HAP-1 (cell line): Measurements from ENCODE around the gene SMPD2.

Source experiments
- DNase-seq, 2 experiments: peaks; one replicate each; pipeline ENCODE4 v3.0.0-alpha.2; 2016 to 2020; ENCODE audit warnings: low spot score in 2 of 2
- H3K27me3 ChIP-seq: fragments of 250-450 bp; sonication (Bioruptor Pico); 2 replicates; pipeline ENCODE4 v1.5.1; 2020; ENCODE audit warnings: low read depth, mild to moderate bottlenecking, moderate library complexity
- H3K36me3 ChIP-seq: fragments of 250-450 bp; sonication (Bioruptor Pico); replicated peaks from 2 replicates; pipeline ENCODE4 v1.5.1; 2020; ENCODE audit warnings: mild to moderate bottlenecking
- H3K4me1 ChIP-seq: fragments of 250-450 bp; sonication (Bioruptor Pico); 2 replicates; pipeline ENCODE4 v1.5.1; 2020; ENCODE audit warnings: mild to moderate bottlenecking
- H3K4me3 ChIP-seq: fragments of 250-450 bp; sonication (Bioruptor Pico); 2 replicates; pipeline ENCODE4 v1.5.1; 2020; ENCODE audit warnings: mild to moderate bottlenecking, moderate library complexity
- H3K9me3 ChIP-seq: fragments of 250-450 bp; sonication (Bioruptor Pico); 2 replicates; pipeline ENCODE4 v1.5.1; 2020; ENCODE audit warnings: mild to moderate bottlenecking, moderate library complexity
- in situ Hi-C: fragments of 300-500 bp; cut with MboI; formaldehyde crosslinking; loops from 3 replicates; pipeline ENCODE4 v1.14.3; 2020; ENCODE audit warnings: low sequenced_read_pairs, inconsistent platforms, mixed read lengths

The SMPD2 gene

DNA sequence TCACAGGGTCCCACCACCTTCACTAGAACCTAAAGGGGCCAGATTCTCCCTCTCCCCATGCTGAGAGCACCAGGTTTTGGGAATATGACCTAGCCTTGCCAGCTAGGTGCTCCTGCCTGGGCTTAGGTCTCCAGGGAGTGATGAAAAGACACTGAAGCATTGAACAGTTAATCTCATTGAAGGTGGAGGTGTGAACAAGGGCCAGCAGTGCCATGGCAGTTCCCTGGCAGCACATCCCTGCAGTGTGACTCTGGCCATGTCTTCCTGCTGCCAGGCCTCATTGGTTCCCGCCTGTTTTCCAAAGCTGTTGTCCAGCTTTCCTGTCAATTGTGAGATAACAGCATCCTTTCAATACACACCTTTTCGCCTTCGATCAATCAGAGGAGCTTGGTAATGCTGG is 11.0 kb upstream of the SMPD2 start:
- Histone ChIP-seq H3K4me1 (peaks cover 5% of the 10 kb centered on the region), H3K9me3 (no peaks in the 10 kb centered on the region), H3K27me3 (no peaks in the 10 kb centered on the region), H3K4me3 (no peak overlapping the region), H3K36me3 (no peaks in the 10 kb centered on the region)
- in situ Hi-C loops, result no loop called here
- no peak for DNase-seq

GRCh38 chr6:109434456-109434855 is 6.1 kb upstream of the SMPD2 start:
- H3K9me3 ChIP-seq, result no peaks in the 10 kb centered on the region
- peak; percentile 47 to 66 for DNase-seq
- H3K4me3 ChIP-seq, result no peak overlapping the region
- in situ Hi-C loops, result no loop called here
- H3K36me3 ChIP-seq, result no peaks in the 10 kb centered on the region
- peaks cover 10% of the 10 kb centered on the region for H3K4me1 ChIP-seq
- H3K27me3 ChIP-seq, result no peaks in the 10 kb centered on the region

- H3K4me3 ChIP-seq, result no peak overlapping the region
- peaks cover 16% of the 10 kb centered on the region for H3K4me1 ChIP-seq
- no peaks in the 10 kb centered on the region for H3K9me3 ChIP-seq
- no peaks in the 10 kb centered on the region for H3K27me3 ChIP-seq
- in situ Hi-C loops, result no loop called here
- no peak for DNase-seq
- H3K36me3 ChIP-seq, result no peaks in the 10 kb centered on the region; the same call in 1 of the 2 replicates
Observed at GRCh38 chr6:109436041-109436440, 4.5 kb upstream of the SMPD2 start.

DNA sequence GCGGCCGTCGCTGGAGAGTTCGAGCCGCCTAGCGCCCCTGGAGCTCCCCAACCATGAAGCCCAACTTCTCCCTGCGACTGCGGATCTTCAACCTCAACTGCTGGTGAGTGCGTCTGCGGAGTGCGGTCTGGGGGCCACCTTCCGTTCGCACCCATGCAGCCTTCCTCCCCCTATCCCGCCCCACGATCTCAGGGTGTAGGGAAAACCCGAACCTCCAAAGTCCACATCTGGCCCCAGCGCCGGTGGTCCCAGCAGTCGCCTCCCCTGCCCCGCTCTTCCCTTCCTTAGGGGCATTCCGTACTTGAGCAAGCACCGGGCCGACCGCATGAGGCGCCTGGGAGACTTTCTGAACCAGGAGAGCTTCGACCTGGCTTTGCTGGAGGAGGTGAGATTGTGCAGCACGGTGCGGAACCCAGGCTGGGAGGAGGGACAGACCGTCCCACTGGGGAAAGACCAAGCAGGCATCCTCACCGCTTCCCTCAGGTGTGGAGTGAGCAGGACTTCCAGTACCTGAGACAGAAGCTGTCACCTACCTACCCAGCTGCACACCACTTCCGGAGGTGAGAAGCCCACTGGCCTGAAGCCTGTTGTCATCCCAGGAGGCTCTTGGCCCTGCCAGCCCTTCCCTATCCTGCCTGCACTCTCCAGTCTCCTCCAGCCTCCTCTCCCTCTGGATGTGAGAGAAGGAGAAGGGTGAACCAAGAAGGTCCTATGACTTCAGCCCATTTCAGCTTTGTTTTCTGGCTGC is 719 bp downstream of the SMPD2 start:
- Histone ChIP-seq H3K9me3 (no peaks in the 10 kb centered on the region), H3K27me3 (no peaks in the 10 kb centered on the region), H3K36me3 (peaks cover 36% of the 10 kb centered on the region), H3K4me1 (peaks cover 12% of the 10 kb centered on the region), H3K4me3 (peak overlapping the region; percentile 79)
- in situ Hi-C loops, result no loop called here
- peak; percentile 47 to 72 for DNase-seq

DNA sequence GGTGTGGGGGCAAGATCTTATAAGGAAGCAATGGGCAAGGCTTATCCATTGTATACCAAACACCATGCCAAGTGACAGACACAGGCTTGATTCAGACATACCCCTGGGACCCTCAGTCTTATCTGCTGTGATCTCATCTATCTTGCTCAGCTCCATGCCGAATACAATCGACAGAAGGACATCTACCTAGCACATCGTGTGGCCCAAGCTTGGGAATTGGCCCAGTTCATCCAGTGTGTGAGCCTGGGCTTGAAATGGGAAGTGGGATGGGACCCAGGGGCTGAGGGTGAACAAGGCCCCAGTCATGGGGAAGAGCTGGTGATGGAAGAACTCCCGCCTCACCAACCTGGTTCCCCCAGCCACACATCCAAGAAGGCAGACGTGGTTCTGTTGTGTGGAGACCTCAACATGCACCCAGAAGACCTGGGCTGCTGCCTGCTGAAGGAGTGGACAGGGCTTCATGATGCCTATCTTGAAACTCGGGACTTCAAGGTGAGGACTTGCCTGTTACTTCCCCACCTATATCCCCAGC is 1.9 kb downstream of the SMPD2 start:
- H3K36me3 ChIP-seq, result peaks cover 41% of the 10 kb centered on the region
- H3K9me3 ChIP-seq, result no peaks in the 10 kb centered on the region
- H3K4me3 ChIP-seq, result no peak overlapping the region
- H3K4me1 ChIP-seq, result peaks cover 12% of the 10 kb centered on the region
- no peak for DNase-seq
- no peaks in the 10 kb centered on the region for H3K27me3 ChIP-seq
- in situ Hi-C loops, result no loop called here

- Histone ChIP-seq H3K27me3 (no peaks in the 10 kb centered on the region), H3K9me3 (no peaks in the 10 kb centered on the region), H3K4me3 (no peak overlapping the region), H3K4me1 (peaks cover 12% of the 10 kb centered on the region), H3K36me3 (peaks cover 41% of the 10 kb centered on the region)
- no peak for DNase-seq
- in situ Hi-C loops, result no loop called here
Observed at GRCh38 chr6:109443425-109443950, 3.0 kb downstream of the SMPD2 start.

DNA sequence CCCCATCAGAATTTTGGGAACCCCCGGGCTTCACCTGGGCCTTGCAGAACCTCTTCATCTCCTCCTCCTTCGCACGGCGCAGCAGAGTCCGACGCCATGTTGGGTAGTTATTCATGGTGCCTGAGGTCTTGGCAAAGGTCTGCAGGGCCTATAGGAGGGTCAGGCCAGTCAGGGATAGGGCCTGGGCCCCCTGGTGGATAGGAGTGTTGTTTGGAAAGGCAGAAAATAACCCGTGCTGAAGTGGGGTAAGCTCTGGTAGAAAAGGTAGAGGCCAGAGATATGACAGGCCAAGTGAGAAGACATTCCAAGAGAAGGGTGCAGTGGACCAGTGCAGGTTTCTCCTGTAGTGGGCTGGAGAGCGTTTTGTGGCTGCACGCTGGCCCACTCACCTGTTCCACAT is 4.9 kb downstream of the SMPD2 start:
- DNase-seq, result no peak
- Histone ChIP-seq H3K36me3 (peaks cover 41% of the 10 kb centered on the region), H3K27me3 (no peaks in the 10 kb centered on the region), H3K4me1 (peaks cover 7% of the 10 kb centered on the region), H3K9me3 (no peaks in the 10 kb centered on the region), H3K4me3 (no peak overlapping the region)
- in situ Hi-C loops, result no loop called here

- no peak for DNase-seq
- Histone ChIP-seq H3K4me3 (no peak overlapping the region), H3K4me1 (peaks cover 7% of the 10 kb centered on the region), H3K9me3 (no peaks in the 10 kb centered on the region), H3K27me3 (no peaks in the 10 kb centered on the region), H3K36me3 (peaks cover 41% of the 10 kb centered on the region)
- in situ Hi-C loops, result no loop called here
Observed at GRCh38 chr6:109446072-109446471, 5.5 kb downstream of the SMPD2 start.

- DNase-seq, result no peak
- no peaks in the 10 kb centered on the region for H3K9me3 ChIP-seq
- peaks cover 41% of the 10 kb centered on the region for H3K36me3 ChIP-seq
- peaks cover 4% of the 10 kb centered on the region for H3K4me1 ChIP-seq
- H3K27me3 ChIP-seq, result no peaks in the 10 kb centered on the region
- no peak overlapping the region for H3K4me3 ChIP-seq
- in situ Hi-C loops, result no loop called here
Observed at GRCh38 chr6:109446541-109446940, 6.0 kb downstream of the SMPD2 start.

DNA sequence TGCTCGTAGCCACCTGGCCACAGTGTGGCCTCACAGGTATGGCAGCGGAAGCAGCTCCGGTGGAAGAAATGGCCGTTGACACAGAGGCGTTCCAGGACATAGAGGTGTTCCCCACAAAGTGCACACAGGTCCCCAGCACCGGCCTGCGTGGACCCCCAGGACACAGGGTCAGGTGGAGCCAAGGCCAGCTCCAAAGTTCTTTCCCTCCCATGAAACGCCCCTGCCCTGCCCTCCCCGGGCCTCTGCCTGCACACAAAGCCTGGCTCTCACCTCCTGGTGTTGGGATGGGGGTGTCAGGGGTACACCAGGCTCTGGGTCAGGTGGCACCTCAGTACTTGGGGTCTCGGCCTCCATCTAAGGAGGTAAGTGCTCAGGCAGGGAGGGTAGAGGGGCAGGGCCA is 6.6 kb downstream of the SMPD2 start:
- no peak for DNase-seq
- Histone ChIP-seq H3K4me1 (no peaks in the 10 kb centered on the region), H3K36me3 (peaks cover 37% of the 10 kb centered on the region)

GRCh38 chr6:109447878-109448555 is 7.5 kb downstream of the SMPD2 start:
- Histone ChIP-seq H3K9me3 (no peaks in the 10 kb centered on the region), H3K36me3 (peaks cover 30% of the 10 kb centered on the region), H3K4me1 (no peaks in the 10 kb centered on the region), H3K27me3 (no peaks in the 10 kb centered on the region), H3K4me3 (no peak overlapping the region)
- in situ Hi-C loops, result no loop called here
- peak in 1 of 2 experiments; percentile 35 for DNase-seq

More for the DNA sequence above, 6.6 kb downstream of the SMPD2 start:
- in situ Hi-C loops, result no loop called here
- no peaks in the 10 kb centered on the region for H3K9me3 ChIP-seq
- no peaks in the 10 kb centered on the region for H3K27me3 ChIP-seq
- H3K4me3 ChIP-seq, result no peak overlapping the region

GRCh38 chr6:109448615-109449014 is 8.1 kb downstream of the SMPD2 start:
- in situ Hi-C loops, result no loop called here
- Histone ChIP-seq H3K4me3 (no peak overlapping the region), H3K36me3 (peaks cover 24% of the 10 kb centered on the region), H3K4me1 (no peaks in the 10 kb centered on the region), H3K9me3 (no peaks in the 10 kb centered on the region), H3K27me3 (no peaks in the 10 kb centered on the region)
- no peak for DNase-seq

GRCh38 chr6:109449064-109449794 is 8.7 kb downstream of the SMPD2 start:
- H3K27me3 ChIP-seq, result no peaks in the 10 kb centered on the region
- in situ Hi-C loops, result no loop called here
- H3K9me3 ChIP-seq, result no peaks in the 10 kb centered on the region
- DNase-seq, result no peak
- H3K4me3 ChIP-seq, result no peak overlapping the region
- peaks cover 19% of the 10 kb centered on the region for H3K36me3 ChIP-seq
- H3K4me1 ChIP-seq, result no peaks in the 10 kb centered on the region
